ENCODE measurements around the gene MARCHF3. TPM values are rescaled to one million over a fixed set of nuclear protein-coding genes. Genes with fewer than 3 reads are reported as not detected.
A peak's percentile ranks its signal among the peaks of the same experiment; 100 is the strongest.

The MARCHF3 gene
- total RNA-seq, 1 experiment from 2014 or later: 1.1 TPM

- TF ChIP-seq EZH2 (IDR thresholded peaks at IDR 0.05; ENCODE audit: borderline replicate concordance, low read depth, low read length, poor library complexity, severe bottlenecking) (no peak), CTCF (conservative IDR thresholded peaks at IDR 0.05; ENCODE audit: low read depth, low read length) (no peak)
- ChIA-PET CTCF (no interaction called here), POLR2A (ENCODE audit: low non-redundant PET) (no interaction called here)
These were observed 46.2 kb upstream of the MARCHF3 start for GRCh38 chr5:127076315-127077129.

GRCh38 chr5:127074466-127074865 is 44.1 kb upstream of the MARCHF3 start:
- DNase-seq (ENCODE audit: low spot score): no peak
- no peaks in the 10 kb centered on the region for H3K4me1 ChIP-seq (ENCODE audit: insufficient read depth, low read length, poor library complexity, severe bottlenecking)
- TF ChIP-seq CTCF (conservative IDR thresholded peaks at IDR 0.05; ENCODE audit: low read depth, low read length) (no peak), EZH2 (IDR thresholded peaks at IDR 0.05; ENCODE audit: borderline replicate concordance, low read depth, low read length, poor library complexity, severe bottlenecking) (no peak)
- intact Hi-C loops (cut with micrococcal nuclease; ENCODE audit: unreplicated experiment): no loop called here
- H3K36me3 ChIP-seq (ENCODE audit: insufficient read depth, low read length, poor library complexity, severe bottlenecking): no peaks in the 10 kb centered on the region
- no peaks in the 10 kb centered on the region for H3K27me3 ChIP-seq (replicated peaks; ENCODE audit: insufficient read depth, low read depth, low read length, poor library complexity)
- H3K27ac ChIP-seq (ENCODE audit: low read depth, low read length, poor library complexity, severe bottlenecking): no peak overlapping the region
- no TSS peak for BruUV-seq (replicated peaks)
- POLR2A ChIA-PET (ENCODE audit: low non-redundant PET): no interaction called here
- CTCF ChIA-PET: no interaction called here
- H3K9me3 ChIP-seq (ENCODE audit: low read depth, low read length, poor library complexity, severe bottlenecking): no peaks in the 10 kb centered on the region
- H3K4me3 ChIP-seq (ENCODE audit: low read depth, low read length, poor library complexity, severe bottlenecking): no peak overlapping the region

More at GRCh38 chr5:127076315-127077129, 46.2 kb upstream of the MARCHF3 start:
- H3K27ac ChIP-seq (ENCODE audit: low read depth, low read length, poor library complexity, severe bottlenecking): no peak overlapping the region
- no peak for DNase-seq (ENCODE audit: low spot score)
- no peaks in the 10 kb centered on the region for H3K36me3 ChIP-seq (ENCODE audit: insufficient read depth, low read length, poor library complexity, severe bottlenecking)
- H3K4me1 ChIP-seq (ENCODE audit: insufficient read depth, low read length, poor library complexity, severe bottlenecking): no peaks in the 10 kb centered on the region
- BruUV-seq (replicated peaks): no TSS peak
- no peaks in the 10 kb centered on the region for H3K27me3 ChIP-seq (replicated peaks; ENCODE audit: insufficient read depth, low read depth, low read length, poor library complexity)
- intact Hi-C loops (cut with micrococcal nuclease; ENCODE audit: unreplicated experiment): no loop called here
- H3K4me3 ChIP-seq (ENCODE audit: low read depth, low read length, poor library complexity, severe bottlenecking): no peak overlapping the region
- H3K9me3 ChIP-seq (ENCODE audit: low read depth, low read length, poor library complexity, severe bottlenecking): no peaks in the 10 kb centered on the region

GRCh38 chr5:127072861-127073846 is 42.8 kb upstream of the MARCHF3 start, which contains the start of gene C5orf63:
TSS of gene C5orf63 (minus strand) at chr5:127073502. CDS start at chr5:127058995, 14,507 bp downstream.
- intact Hi-C loops (cut with micrococcal nuclease; ENCODE audit: unreplicated experiment): no loop called here
- no TSS peak for BruUV-seq (replicated peaks)
- Histone ChIP-seq H3K27ac (ENCODE audit: low read depth, low read length, poor library complexity, severe bottlenecking) (no peak within 1 kb of the TSS), H3K4me3 (ENCODE audit: low read depth, low read length, poor library complexity, severe bottlenecking) (peak within 1 kb of the TSS; percentile 44), H3K9me3 (ENCODE audit: low read depth, low read length, poor library complexity, severe bottlenecking) (no peaks in the 10 kb centered on the region), H3K36me3 (ENCODE audit: insufficient read depth, low read length, poor library complexity, severe bottlenecking) (no peaks in the 10 kb centered on the region), H3K4me1 (ENCODE audit: insufficient read depth, low read length, poor library complexity, severe bottlenecking) (no peaks in the 10 kb centered on the region), H3K27me3 (replicated peaks; ENCODE audit: insufficient read depth, low read depth, low read length, poor library complexity) (no peaks in the 10 kb centered on the region)
- POLR2A ChIA-PET (ENCODE audit: low non-redundant PET): no interaction called here
- TF ChIP-seq EZH2 (IDR thresholded peaks at IDR 0.05; ENCODE audit: borderline replicate concordance, low read depth, low read length, poor library complexity, severe bottlenecking) (no peak), CTCF (conservative IDR thresholded peaks at IDR 0.05; ENCODE audit: low read depth, low read length) (no peak)
- DNase-seq (ENCODE audit: low spot score): peak; percentile 52
- CTCF ChIA-PET: no interaction called here

All from A673 (cell line).